T-helper 2 cell (primary cell): ENCODE measurements around the gene HTT.
A peak's percentile ranks its signal among the peaks of the same experiment; 100 is the strongest.

Experiments
- DNase-seq, 5 experiments: peaks; one replicate each; pipeline versions ENCODE4 v3.0.0 to v3.0.0-alpha.2; 2012 to 2022

The HTT gene

GRCh38 chr4:3238721-3239120 is 164.2 kb downstream of the HTT start:
- DNase-seq = no peak

DNA sequence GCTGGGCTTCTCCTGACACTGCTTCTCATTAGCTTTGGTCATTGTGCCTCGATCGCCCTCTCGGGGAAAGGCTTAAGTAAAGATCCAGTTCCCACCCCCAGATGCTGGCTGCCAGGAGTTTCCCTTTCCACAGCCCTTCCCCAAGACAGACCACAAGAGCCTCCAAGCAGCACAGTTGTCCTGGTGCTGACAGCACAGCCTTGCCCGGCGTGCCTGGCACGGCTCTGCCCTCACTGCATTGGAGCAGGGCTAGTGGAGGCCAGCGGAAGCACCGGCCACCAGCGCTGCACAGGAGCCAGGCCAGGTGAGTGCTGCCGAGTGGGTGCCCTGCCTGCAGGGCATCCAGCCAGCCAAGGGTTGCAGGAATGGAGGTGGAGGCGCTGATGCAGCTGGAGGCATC is 164.8 kb downstream of the HTT start:
- no peak for DNase-seq

- DNase-seq = no peak
These were observed 165.8 kb downstream of the HTT start for GRCh38 chr4:3239998-3240920.

DNA sequence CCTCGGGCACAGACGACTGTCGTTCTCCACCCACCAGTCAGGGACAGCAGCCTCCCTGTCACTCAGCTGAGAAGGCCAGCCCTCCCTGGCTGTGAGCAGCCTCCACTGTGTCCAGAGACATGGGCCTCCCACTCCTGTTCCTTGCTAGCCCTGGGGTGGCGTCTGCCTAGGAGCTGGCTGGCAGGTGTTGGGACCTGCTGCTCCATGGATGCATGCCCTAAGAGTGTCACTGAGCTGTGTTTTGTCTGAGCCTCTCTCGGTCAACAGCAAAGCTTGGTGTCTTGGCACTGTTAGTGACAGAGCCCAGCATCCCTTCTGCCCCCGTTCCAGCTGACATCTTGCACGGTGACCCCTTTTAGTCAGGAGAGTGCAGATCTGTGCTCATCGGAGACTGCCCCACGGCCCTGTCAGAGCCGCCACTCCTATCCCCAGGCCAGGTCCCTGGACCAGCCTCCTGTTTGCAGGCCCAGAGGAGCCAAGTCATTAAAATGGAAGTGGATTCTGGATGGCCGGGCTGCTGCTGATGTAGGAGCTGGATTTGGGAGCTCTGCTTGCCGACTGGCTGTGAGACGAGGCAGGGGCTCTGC is 166.5 kb downstream of the HTT start:
- DNase-seq = no peak

DNA sequence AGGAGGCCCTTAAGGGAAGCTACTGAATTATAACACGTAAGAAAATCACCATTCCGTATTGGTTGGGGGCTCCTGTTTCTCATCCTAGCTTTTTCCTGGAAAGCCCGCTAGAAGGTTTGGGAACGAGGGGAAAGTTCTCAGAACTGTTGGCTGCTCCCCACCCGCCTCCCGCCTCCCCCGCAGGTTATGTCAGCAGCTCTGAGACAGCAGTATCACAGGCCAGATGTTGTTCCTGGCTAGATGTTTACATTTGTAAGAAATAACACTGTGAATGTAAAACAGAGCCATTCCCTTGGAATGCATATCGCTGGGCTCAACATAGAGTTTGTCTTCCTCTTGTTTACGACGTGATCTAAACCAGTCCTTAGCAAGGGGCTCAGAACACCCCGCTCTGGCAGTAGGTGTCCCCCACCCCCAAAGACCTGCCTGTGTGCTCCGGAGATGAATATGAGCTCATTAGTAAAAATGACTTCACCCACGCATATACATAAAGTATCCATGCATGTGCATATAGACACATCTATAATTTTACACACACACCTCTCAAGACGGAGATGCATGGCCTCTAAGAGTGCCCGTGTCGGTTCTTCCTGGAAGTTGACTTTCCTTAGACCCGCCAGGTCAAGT is 167.5 kb downstream of the HTT start:
- DNase-seq = no peak

DNA sequence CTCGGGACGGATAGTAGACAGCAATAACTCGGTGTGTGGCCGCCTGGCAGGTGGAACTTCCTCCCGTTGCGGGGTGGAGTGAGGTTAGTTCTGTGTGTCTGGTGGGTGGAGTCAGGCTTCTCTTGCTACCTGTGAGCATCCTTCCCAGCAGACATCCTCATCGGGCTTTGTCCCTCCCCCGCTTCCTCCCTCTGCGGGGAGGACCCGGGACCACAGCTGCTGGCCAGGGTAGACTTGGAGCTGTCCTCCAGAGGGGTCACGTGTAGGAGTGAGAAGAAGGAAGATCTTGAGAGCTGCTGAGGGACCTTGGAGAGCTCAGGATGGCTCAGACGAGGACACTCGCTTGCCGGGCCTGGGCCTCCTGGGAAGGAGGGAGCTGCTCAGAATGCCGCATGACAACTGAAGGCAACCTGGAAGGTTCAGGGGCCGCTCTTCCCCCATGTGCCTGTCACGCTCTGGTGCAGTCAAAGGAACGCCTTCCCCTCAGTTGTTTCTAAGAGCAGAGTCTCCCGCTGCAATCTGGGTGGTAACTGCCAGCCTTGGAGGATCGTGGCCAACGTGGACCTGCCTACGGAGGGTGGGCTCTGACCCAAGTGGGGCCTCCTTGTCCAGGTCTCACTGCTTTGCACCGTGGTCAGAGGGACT is 168.8 kb downstream of the HTT start:
- peak in 1 of 5 experiments; percentile 40 for DNase-seq

GRCh38 chr4:3244002-3244401 is 169.5 kb downstream of the HTT start:
- DNase-seq = no peak

DNA sequence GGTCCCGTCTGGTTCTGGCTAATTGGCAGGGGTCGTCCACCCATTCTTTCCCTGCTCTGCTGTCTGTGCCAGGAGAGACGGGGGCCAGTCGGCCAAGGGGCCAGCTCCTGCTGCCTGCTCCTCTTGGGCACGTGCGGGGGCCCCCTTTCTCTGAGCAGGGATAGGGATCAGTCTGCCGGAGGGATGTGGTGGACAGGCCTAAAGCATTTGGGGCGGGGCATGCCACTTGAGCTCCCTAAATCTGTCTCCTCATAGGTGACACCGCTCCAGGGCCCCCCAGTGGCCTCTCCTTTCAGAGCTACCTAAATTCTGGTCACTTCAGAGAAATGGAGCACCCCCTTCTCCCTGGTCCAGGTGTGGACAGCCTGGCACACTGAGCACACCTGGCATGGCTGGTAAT is 170.3 kb downstream of the HTT start:
- DNase-seq = no peak

DNA sequence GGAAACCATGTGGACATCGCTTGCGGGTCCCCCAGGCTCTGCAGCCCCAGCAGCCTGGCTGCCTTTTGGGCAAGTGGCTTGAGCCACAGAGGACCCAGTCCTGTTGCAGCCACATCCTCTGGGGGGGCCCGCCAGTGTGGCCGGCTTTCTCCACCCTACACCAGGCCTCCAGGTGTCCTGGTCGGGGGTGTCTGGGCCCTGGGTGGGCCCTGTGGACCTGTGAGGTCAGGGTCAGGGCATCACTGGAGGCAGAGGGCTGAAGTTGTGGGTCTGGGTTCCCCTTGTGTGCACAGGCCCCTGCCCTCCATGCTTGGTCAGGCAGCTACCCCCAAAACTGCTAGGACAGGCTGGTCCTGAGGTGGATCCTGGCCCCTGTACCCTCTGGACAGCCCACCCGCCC is 171.2 kb downstream of the HTT start:
- no peak for DNase-seq

- no peak for DNase-seq
These were observed 172.2 kb downstream of the HTT start for GRCh38 chr4:3246458-3247398.

DNA sequence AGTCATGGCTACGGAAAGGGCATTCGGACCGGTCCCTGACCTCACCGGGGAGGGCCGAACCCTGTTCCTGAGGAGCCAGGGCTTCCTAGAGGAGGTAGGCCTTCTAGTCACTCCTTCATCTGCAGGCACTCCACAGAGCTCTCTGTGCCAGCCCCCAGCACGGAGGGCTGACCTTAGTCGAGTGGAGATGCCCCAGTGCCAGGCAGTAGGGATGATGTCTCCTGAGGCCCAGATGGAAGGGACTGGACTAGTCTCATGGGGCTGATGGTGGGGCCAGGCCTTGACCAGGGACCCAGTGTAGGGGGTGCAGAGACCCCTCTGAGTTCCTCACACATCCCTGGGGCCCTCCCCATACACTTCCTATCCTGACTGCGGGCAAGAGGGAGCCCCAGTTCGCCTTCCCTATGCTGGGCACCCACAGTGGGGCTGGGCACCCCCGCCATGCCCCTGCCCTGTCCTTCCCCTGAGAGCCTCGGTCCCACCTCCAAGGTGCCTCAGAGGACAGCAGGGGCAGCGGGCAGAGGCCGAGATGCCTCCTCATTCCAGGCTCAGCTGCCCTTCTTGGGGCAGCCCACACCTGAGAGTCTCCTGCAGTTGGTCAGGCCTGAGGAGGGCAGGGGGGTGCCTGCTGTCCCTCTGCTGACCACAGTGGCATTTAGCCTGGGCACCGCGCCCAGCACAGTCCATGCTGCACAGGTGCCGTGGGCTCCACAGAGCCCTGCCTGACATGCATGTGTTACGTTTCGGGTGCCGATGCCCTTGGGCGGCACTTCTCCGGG is 173.1 kb downstream of the HTT start:
- no peak for DNase-seq

DNA sequence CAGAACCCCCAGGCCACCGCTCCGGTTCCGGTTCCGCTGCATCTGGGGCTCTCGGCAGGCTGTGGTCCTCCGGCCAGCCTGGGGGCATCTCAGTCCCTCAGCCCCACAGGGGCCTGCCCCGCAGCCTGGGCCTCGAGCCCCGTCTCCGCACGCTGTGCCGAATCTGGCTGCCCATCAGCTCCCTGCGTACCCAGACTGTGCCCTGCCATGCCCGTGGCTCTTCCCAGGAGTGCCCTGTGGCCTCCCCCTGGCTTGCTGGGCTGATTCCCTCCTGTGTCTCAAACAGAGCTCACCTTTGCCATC is 173.6 kb downstream of the HTT start:
- no peak for DNase-seq

DNA sequence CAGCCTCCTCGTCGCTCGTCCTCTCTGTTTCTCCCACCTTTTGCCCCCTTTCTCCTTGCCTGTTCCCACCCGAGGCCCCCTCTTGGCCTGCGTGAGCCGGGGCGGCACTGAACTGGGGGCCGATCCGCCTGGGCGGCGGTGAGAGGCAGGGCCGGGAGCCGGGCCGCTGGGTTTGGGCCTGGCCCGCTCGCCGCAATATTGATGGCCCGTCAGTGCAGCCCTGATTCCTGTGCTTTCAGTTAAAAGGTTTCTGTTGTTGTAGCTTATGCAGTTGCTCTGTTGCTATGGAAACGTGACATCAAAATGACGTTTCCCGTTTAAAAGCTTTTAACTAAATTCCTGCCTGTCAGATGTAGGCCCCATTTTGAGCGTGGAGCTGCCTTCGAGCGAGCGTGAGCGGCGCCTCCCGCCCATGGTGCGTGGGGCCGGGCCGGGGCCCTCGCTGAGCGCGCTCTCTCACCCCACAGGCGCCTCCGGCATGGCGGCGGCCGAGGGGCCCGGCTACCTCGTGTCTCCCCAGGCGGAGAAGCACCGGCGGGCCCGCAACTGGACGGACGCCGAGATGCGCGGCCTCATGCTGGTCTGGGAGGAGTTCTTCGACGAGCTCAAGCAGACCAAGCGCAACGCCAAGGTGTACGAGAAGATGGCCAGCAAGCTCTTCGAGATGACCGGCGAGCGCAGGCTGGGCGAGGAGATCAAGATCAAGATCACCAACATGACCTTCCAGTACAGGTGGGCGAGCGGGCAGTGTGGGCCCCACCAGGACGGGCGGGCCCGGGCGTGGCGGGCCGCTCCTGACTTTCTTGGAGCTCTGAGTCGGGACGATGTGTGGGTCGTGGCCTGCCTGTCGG is 174.6 kb downstream of the HTT start, which contains the start of gene MSANTD1:
TSS of gene MSANTD1 (plus strand) at position 349 of the 851 bp plus-strand sequence. CDS start at position 413, 64 bp downstream.
- peak in 1 of 5 experiments; percentile 36 for DNase-seq

GRCh38 chr4:3249711-3250437 is 175.4 kb downstream of the HTT start:
- no peak for DNase-seq

GRCh38 chr4:3250438-3250955 is 176.0 kb downstream of the HTT start:
- DNase-seq = no peak

GRCh38 chr4:3250956-3251690 is 176.6 kb downstream of the HTT start:
- DNase-seq = no peak

DNA sequence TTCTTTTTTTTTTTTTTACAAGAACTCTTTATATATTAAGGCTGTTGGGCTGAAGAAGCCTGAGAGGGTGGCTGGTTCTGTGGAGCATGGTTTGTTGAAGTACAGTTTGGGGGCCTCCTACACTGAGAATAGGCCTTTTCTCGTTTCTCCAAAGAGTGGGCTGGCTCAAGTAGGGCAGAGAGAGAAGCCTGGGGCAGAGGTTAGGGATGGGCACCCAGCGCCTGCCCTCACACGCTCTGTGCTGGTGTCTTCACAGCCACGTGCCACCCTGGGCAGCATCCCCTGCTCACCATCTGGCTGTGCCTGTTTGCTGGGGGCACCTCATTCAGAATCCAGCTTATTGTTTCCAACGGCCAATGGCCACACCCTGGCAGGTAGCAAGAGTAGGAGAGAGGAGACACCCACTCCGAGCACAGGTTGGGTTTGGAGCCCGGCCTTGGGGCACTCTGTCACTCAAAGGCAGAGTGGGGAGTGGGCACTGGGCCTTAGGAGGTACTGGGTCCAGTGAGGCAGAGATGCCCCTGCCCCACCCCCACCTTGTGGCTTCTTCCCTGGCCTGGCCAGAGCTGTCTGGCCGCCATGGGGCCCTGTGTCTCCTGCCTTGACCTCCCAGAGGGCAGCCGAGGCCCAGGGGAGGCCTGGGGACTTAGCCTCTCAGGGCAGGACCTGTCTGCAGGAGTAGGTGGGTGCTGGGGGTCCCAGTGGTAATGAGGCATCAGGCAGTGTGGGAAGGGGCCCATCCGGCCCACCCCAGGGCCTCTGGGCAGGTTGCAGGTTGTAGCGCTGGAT is 177.4 kb downstream of the HTT start:
- no peak for DNase-seq

- DNase-seq = no peak
These were observed 178.0 kb downstream of the HTT start for GRCh38 chr4:3252480-3252828.
